K562 (cell line): ENCODE data around the gene ALOXE3. TPM values are rescaled to one million over a fixed set of nuclear protein-coding genes. Genes with fewer than 3 reads are reported as not detected.
A peak's percentile ranks its signal among the peaks of the same experiment; 100 is the strongest.

Experiments
- ADNP ChIP-seq: fragments of 200-800 bp; sonication (Bioruptor generic); IDR thresholded peaks from 2 replicates; pipeline ENCODE4 v1.6.1; 2016; ENCODE audit warnings: missing genetic modification characterization, missing compliant biosample characterization
- ASH1L ChIP-seq: fragments of 450-650 bp; IDR thresholded peaks from 2 replicates; pipeline ENCODE4 v1.6.1; 2018; ENCODE audit warnings: borderline replicate concordance, mild to moderate bottlenecking, low read depth; ENCODE audit not compliant: partially characterized antibody
- ETV6 ChIP-seq, 3 experiments: fragments of 150-350 bp in 1 of 3; sonication (generic) in 1 of 3; formaldehyde crosslinking in 1 of 3; IDR thresholded peaks; 2 replicates each; pipeline versions ENCODE4 v1.6.1 to v1.8.0; 2014 to 2022; ENCODE audit warnings: borderline replicate concordance in 2 of 3, low read depth in 2 of 3, antibody characterized with exemption in 1 of 3, low read length in 1 of 3, mild to moderate bottlenecking in 1 of 3, missing genetic modification reagents in 1 of 3
- EWSR1 ChIP-seq: fragments of 450-650 bp; IDR thresholded peaks from 2 replicates; pipeline ENCODE4 v1.6.1; 2018; ENCODE audit warnings: borderline replicate concordance, mild to moderate bottlenecking, low read depth, moderate library complexity; ENCODE audit not compliant: partially characterized antibody
- FIP1L1 ChIP-seq: fragments of 200-400 bp; formaldehyde crosslinking; IDR thresholded peaks from 2 replicates; pipeline ENCODE4 v1.6.1; 2018; ENCODE audit warnings: mild to moderate bottlenecking, low read depth, low read length; ENCODE audit not compliant: poor library complexity, severe bottlenecking
- FOXP4 ChIP-seq: sonication (generic); formaldehyde crosslinking; IDR thresholded peaks from 2 replicates; pipeline ENCODE4 v1.8.0; 2022; ENCODE audit warnings: mild to moderate bottlenecking, missing genetic modification reagents, borderline replicate concordance
- NRF1 ChIP-seq, 2 experiments: fragments of 450-650 bp; IDR thresholded peaks in 1 of 2; conservative IDR thresholded peaks in 1 of 2; 2 replicates each; pipeline ENCODE4 v1.6.1; 2014; ENCODE audit warnings: mild to moderate bottlenecking in 2 of 2
- RBM17 ChIP-seq: fragments of 200-400 bp; formaldehyde crosslinking; IDR thresholded peaks from 2 replicates; pipeline ENCODE4 v1.6.1; 2017; ENCODE audit warnings: low read depth, mild to moderate bottlenecking, low read length, borderline replicate concordance
- SETDB1 ChIP-seq: IDR thresholded peaks from one replicate; pipeline ENCODE4 v1.6.1; 2012; ENCODE audit warnings: low read length, control low read depth, inconsistent platforms
- ZBTB43 ChIP-seq: sonication (generic); formaldehyde crosslinking; IDR thresholded peaks from 2 replicates; pipeline ENCODE4 v1.8.0; 2023; ENCODE audit warnings: mild to moderate bottlenecking, missing genetic modification reagents
- ZHX1 ChIP-seq: fragments of 150-350 bp; conservative IDR thresholded peaks from 2 replicates; pipeline ENCODE4 v1.6.1; 2014; ENCODE audit warnings: low read length
- ZNF518B ChIP-seq: fragments of 250-450 bp; sonication (Bioruptor Pico); IDR thresholded peaks from 2 replicates; pipeline ENCODE4 v1.5.0; 2021; ENCODE audit warnings: mild to moderate bottlenecking, moderate library complexity
- ZNF644 ChIP-seq: fragments of 200-800 bp; sonication (Bioruptor generic); IDR thresholded peaks from 2 replicates; pipeline ENCODE4 v1.6.1; 2016; ENCODE audit warnings: low read depth, missing genetic modification characterization, missing compliant biosample characterization
- polyA plus RNA-seq, 8 experiments: library from polyadenylated mRNA; depleted of rRNA in 4 of 8; stranded (reverse) in 5 of 8; unstranded in 3 of 8; fragments of >200 nt; fragmentation: Nextera tagmentation in 2 of 8; fragmentation: Illumina TruSeq in 1 of 8; extraction: Ambion mirVana in 2 of 8; extraction: Trizol in 1 of 8; gene quantifications; 2 replicates each; pipeline versions ENCODE4 v1.2.1 to v1.2.3, GENCODE V29; 2011 to 2014; ENCODE audit warnings: inconsistent platforms in 1 of 8, missing spikeins in 1 of 8
- total RNA-seq, 7 experiments: library from RNA; depleted of rRNA in 6 of 7; stranded (reverse); fragments of >200 nt in 6 of 7; fragmentation: Illumina TruSeq in 2 of 7; extraction: Trizol in 2 of 7; gene quantifications; 2 replicates each; pipeline versions ENCODE4 v1.2.1 to v1.2.3, GENCODE V29; 2011 to 2021; ENCODE audit warnings: low replicate concordance in 1 of 7
- TF ChIP-seq, protein P1 (sequence below): fragments of 450-650 bp; IDR thresholded peaks from 2 replicates; pipeline ENCODE4 v1.6.1; 2016; ENCODE audit warnings: borderline replicate concordance

The ALOXE3 gene
- total and polyA plus RNA-seq, 9 of the 15 experiments (the other 6 are each of a cell fraction or from before 2014, with no cell fraction given), result 0.04 TPM; not detected in 8

DNA sequence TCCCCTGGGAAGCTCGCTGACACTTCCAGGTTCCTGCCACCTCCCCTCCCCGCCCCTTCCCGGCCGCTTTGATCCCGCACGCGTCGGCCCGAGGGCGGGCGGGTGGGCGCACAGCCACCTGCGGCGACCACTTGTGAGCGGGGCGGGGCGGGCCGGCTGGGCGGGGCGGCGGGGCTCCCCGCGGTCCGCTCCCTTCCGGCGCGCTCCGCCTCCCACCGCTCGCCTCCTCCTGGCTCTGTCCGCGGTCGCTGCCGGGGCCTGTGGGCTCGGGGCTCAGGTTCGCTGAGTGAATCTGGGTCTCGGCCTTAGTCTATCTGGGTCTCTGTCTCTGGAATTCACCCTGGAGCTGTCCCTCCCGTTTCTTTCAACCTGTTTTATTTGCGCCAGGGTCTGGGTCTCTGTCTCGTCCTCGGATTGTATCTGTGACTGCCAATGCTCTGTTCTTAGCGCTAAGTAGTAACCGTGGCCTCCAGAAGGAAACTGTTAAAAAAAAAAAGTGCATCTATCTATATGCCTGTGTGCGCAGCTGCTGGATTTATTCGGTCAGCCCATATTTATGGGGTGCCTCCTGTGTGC lies 8.3 kb upstream of the ALOXE3 start (continued):
- TF ChIP-seq ZHX1 (no peak), SETDB1 (no peak), ASH1L (no peak), EWSR1 (no peak), ADNP (tag) (no peak), ZBTB43 (CRISPR knock-in tag) (no peak), ZNF518B (CRISPR knock-in tag) (no peak), NRF1 (conservative IDR thresholded peaks at IDR 0.05 in 1 of 2, IDR thresholded peaks at IDR 0.05 in 1 of 2) (peak; percentile 67 to 73), FIP1L1 (no peak), ETV6 (IDR thresholded peaks at IDR 0.05; ENCODE audit: borderline replicate concordance in 1 of 2, low read depth in 2 of 2, low read length in 1 of 2) (no peak), ETV6 (CRISPR knock-in tag; IDR thresholded peaks at IDR 0.05; ENCODE audit: borderline replicate concordance) (no peak), FOXP4 (CRISPR knock-in tag) (no peak), RBM17 (no peak), ZNF644 (tag) (no peak)
- TF ChIP-seq, protein P1, sequence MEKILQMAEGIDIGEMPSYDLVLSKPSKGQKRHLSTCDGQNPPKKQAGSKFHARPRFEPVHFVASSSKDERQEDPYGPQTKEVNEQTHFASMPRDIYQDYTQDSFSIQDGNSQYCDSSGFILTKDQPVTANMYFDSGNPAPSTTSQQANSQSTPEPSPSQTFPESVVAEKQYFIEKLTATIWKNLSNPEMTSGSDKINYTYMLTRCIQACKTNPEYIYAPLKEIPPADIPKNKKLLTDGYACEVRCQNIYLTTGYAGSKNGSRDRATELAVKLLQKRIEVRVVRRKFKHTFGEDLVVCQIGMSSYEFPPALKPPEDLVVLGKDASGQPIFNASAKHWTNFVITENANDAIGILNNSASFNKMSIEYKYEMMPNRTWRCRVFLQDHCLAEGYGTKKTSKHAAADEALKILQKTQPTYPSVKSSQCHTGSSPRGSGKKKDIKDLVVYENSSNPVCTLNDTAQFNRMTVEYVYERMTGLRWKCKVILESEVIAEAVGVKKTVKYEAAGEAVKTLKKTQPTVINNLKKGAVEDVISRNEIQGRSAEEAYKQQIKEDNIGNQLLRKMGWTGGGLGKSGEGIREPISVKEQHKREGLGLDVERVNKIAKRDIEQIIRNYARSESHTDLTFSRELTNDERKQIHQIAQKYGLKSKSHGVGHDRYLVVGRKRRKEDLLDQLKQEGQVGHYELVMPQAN, result no peak
